Neuronal stem cell (in vitro differentiated cells): ENCODE results near the gene OTOP3.

Source experiments
- DNase-seq: peaks from one replicate; pipeline ENCODE4 v3.0.0-alpha.2; 2013; ENCODE audit warnings: low spot score
- H2AFZ ChIP-seq: one replicate; pipeline ENCODE4 v1.6.1; 2013; ENCODE audit warnings: mild to moderate bottlenecking, low read length, inconsistent platforms
- H2AK5ac ChIP-seq: 2 replicates; pipeline ENCODE4 v1.6.1; 2013; ENCODE audit warnings: low read depth, mild to moderate bottlenecking, inconsistent platforms, low read length, moderate library complexity, mixed read lengths
- H2BK120ac ChIP-seq: 2 replicates; pipeline ENCODE4 v1.6.1; 2013; ENCODE audit warnings: low read depth, mild to moderate bottlenecking, inconsistent platforms, low read length, moderate library complexity, mixed read lengths
- H2BK12ac ChIP-seq: one replicate; pipeline ENCODE4 v1.6.1; 2013; ENCODE audit warnings: low read length, inconsistent platforms
- H2BK15ac ChIP-seq: 2 replicates; pipeline ENCODE4 v1.6.1; 2013; ENCODE audit warnings: mild to moderate bottlenecking, low read length, inconsistent platforms, mixed read lengths
- H2BK5ac ChIP-seq: one replicate; pipeline ENCODE4 v1.6.1; 2013; ENCODE audit warnings: inconsistent platforms, mild to moderate bottlenecking, low read length, moderate library complexity
- H3K14ac ChIP-seq: one replicate; pipeline ENCODE4 v1.6.1; 2013; ENCODE audit warnings: low read length, inconsistent platforms
- H3K18ac ChIP-seq: 2 replicates; pipeline ENCODE4 v1.6.1; 2013; ENCODE audit warnings: low read length, inconsistent platforms
- H3K23ac ChIP-seq: 2 replicates; pipeline ENCODE4 v1.6.1; 2013; ENCODE audit warnings: low read depth, mild to moderate bottlenecking, mixed read lengths, low read length, inconsistent platforms; ENCODE audit not compliant: poor library complexity
- H3K27ac ChIP-seq: replicated peaks from 3 replicates; pipeline ENCODE4 v1.5.1; 2013; ENCODE audit warnings: low read length, inconsistent platforms
- H3K27me3 ChIP-seq, 3 experiments: 2 replicates each; pipeline ENCODE4 v1.6.1; 2013; ENCODE audit warnings: low read length in 3 of 3, mild to moderate bottlenecking in 2 of 3, inconsistent platforms in 1 of 3, low read depth in 1 of 3, mixed read lengths in 1 of 3, moderate library complexity in 1 of 3; ENCODE audit not compliant: control insufficient read depth in 3 of 3, insufficient read depth in 3 of 3
- H3K36me3 ChIP-seq, 2 donors: replicated peaks in 1 of 2; 2 replicates each; pipeline ENCODE4 v1.6.1; 2013; ENCODE audit warnings: low read length in 2 of 2; ENCODE audit not compliant: control insufficient read depth in 2 of 2, insufficient read depth in 2 of 2
- H3K4ac ChIP-seq: 2 replicates; pipeline ENCODE4 v1.6.1; 2013; ENCODE audit warnings: inconsistent platforms, mild to moderate bottlenecking, low read length, moderate library complexity
- H3K4me1 ChIP-seq, 2 donors: 1 replicate in 1 of 2; 2 replicates in 1 of 2; pipeline ENCODE4 v1.6.1; 2013; ENCODE audit warnings: low read length in 2 of 2, low read depth in 1 of 2; ENCODE audit not compliant: control insufficient read depth in 2 of 2, insufficient read depth in 1 of 2
- H3K4me2 ChIP-seq: one replicate; pipeline ENCODE4 v1.6.1; 2013; ENCODE audit warnings: mild to moderate bottlenecking, low read length, inconsistent platforms; ENCODE audit not compliant: insufficient read depth, poor library complexity, severe bottlenecking
- H3K4me3 ChIP-seq, 2 donors: 2 replicates each; pipeline ENCODE4 v1.5.1; 2013; ENCODE audit warnings: low read length in 2 of 2, mild to moderate bottlenecking in 2 of 2, inconsistent platforms in 1 of 2, moderate library complexity in 1 of 2
- H3K79me1 ChIP-seq: one replicate; pipeline ENCODE4 v1.6.1; 2013; ENCODE audit warnings: low read depth, mild to moderate bottlenecking, inconsistent platforms, low read length, moderate library complexity
- H3K9ac ChIP-seq: one replicate; pipeline ENCODE4 v1.6.1; 2013; ENCODE audit warnings: mild to moderate bottlenecking, low read depth, low read length, inconsistent platforms; ENCODE audit not compliant: poor library complexity
- H3K9me3 ChIP-seq, 2 donors: replicated peaks in 1 of 2; 2 replicates each; pipeline versions ENCODE3 to v1.6.1; 2013; ENCODE audit warnings: low read length in 2 of 2, mild to moderate bottlenecking in 2 of 2, inconsistent platforms in 1 of 2, low read depth in 1 of 2, mixed read lengths in 1 of 2, moderate library complexity in 1 of 2; ENCODE audit not compliant: control insufficient read depth in 2 of 2, insufficient read depth in 1 of 2
- H4K8ac ChIP-seq: one replicate; pipeline ENCODE4 v1.6.1; 2013; ENCODE audit warnings: low read depth, mild to moderate bottlenecking, inconsistent platforms, low read length, moderate library complexity
- H4K91ac ChIP-seq: one replicate; pipeline ENCODE4 v1.6.1; 2013; ENCODE audit warnings: low read length, low read depth, mild to moderate bottlenecking, inconsistent platforms; ENCODE audit not compliant: poor library complexity
- WGBS, 2 donors: extraction: QIAGEN DNeasy Blood & Tissue Kit; methylation state at CpG; one replicate each; pipeline ENCODE4 v1.1.7; 2013; ENCODE audit warnings: missing lambda C conversion rate in 2 of 2, mixed read lengths in 1 of 2; ENCODE audit not compliant: insufficient read length in 2 of 2, insufficient replicate concordance in 1 of 2; ENCODE audit errors: extremely low coverage in 2 of 2; 5-methylcytosine and 5-hydroxymethylcytosine counted together

OTOP3 gene

DNA sequence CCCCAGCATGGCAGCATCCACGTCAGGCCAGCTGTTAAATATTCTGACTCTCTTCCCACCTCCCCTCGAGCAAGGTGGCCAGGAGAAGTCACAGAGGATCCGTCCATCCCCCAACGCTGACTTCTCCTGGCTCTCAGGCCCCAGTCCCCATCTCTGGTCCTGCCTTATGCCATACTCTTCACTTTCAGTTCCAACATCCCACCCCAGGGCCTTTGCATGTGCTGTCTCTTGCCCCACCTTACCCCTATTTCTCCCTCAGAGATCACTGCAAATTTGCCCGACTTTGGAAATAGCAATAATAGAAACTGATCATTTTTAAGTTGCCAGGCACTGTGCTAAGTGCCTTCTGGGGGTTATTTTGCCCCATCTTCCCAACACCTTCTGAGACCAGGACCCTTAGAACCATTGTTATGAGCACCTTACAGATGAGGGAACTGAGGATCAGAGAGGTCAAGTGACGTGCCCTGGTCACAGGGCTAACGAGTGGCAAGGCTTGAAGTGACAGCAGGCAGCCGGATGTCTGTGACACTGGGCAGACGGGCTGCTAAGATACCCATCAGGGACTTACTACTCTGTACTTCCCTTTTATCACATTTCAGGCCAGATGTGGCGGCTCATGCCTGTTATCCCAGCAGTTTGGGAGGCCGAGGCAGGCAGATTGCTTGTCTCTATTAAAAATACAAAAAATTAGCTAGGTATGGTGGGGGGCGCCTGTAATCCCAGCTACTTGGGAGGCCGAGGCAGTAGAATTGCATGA lies 19.1 kb downstream of the OTOP3 start:
- no peak overlapping the region for H3K27ac ChIP-seq
- H3K27me3 ChIP-seq: peaks cover 0 to 56% (median 10%) of the 10 kb centered on the region in 3 experiments
- no peak overlapping the region for H3K14ac ChIP-seq
- no peak overlapping the region for H3K9ac ChIP-seq
- H2BK120ac ChIP-seq: no peak overlapping the region
- no peak overlapping the region for H4K8ac ChIP-seq
- no peak overlapping the region for H3K18ac ChIP-seq
- no peak overlapping the region for H2AK5ac ChIP-seq
- no peaks in the 10 kb centered on the region for H3K36me3 ChIP-seq
- peaks cover 0 to 1% of the 10 kb centered on the region in 2 donors for H3K9me3 ChIP-seq
- H3K23ac ChIP-seq: no peak overlapping the region
- H4K91ac ChIP-seq: no peak overlapping the region
- H2BK5ac ChIP-seq: no peak overlapping the region
- H2BK12ac ChIP-seq: no peak overlapping the region
- H2AFZ ChIP-seq: no peak overlapping the region
- no peak overlapping the region for H3K4me3 ChIP-seq
- H2BK15ac ChIP-seq: no peak overlapping the region
- no peaks in the 10 kb centered on the region for H3K79me1 ChIP-seq
- no peak overlapping the region for H3K4me2 ChIP-seq
- WGBS, 2 donors: no CpG with 5 or more reads among the region's 13 CpGs
- H3K4me1 ChIP-seq: no peaks in the 10 kb centered on the region
- H3K4ac ChIP-seq: no peak overlapping the region
- DNase-seq: no peak

- Histone ChIP-seq H2BK12ac (no peak overlapping the region), H3K9me3 (peaks cover 0 to 1% of the 10 kb centered on the region in 2 donors), H2AK5ac (no peak overlapping the region), H2AFZ (no peak overlapping the region), H2BK5ac (no peak overlapping the region), H3K9ac (no peak overlapping the region), H3K79me1 (no peaks in the 10 kb centered on the region), H4K91ac (no peak overlapping the region), H3K14ac (no peak overlapping the region), H3K4me1 (no peaks in the 10 kb centered on the region), H3K4me3 (no peak overlapping the region), H3K23ac (peak overlapping the region; percentile 48), H3K18ac (no peak overlapping the region), H2BK15ac (no peak overlapping the region), H2BK120ac (no peak overlapping the region), H3K27me3 (peaks cover 0 to 54% (median 11%) of the 10 kb centered on the region in 3 experiments), H3K36me3 (no peaks in the 10 kb centered on the region), H3K4ac (no peak overlapping the region), H3K4me2 (no peak overlapping the region), H4K8ac (no peak overlapping the region), H3K27ac (no peak overlapping the region)
- no CpG with 5 or more reads among the region's 4 CpGs for WGBS, 2 donors
- DNase-seq: no peak
These were observed 20.4 kb downstream of the OTOP3 start for GRCh38 chr17:74956093-74956492.

- no peak overlapping the region for H4K91ac ChIP-seq
- H3K4me3 ChIP-seq: no peak overlapping the region
- peak overlapping the region; percentile 66 for H3K4ac ChIP-seq
- peak overlapping the region; percentile 46 for H2BK12ac ChIP-seq
- H3K27me3 ChIP-seq: peaks cover 0 to 49% (median 11%) of the 10 kb centered on the region in 3 experiments
- no peak overlapping the region for H3K27ac ChIP-seq
- no peaks in the 10 kb centered on the region for H3K79me1 ChIP-seq
- H3K9me3 ChIP-seq: peaks cover 0 to 1% of the 10 kb centered on the region in 2 donors
- peak overlapping the region; percentile 76 for H3K14ac ChIP-seq
- peak overlapping the region; percentile 62 for H2BK15ac ChIP-seq
- no peaks in the 10 kb centered on the region for H3K4me1 ChIP-seq
- H4K8ac ChIP-seq: peak overlapping the region; percentile 76
- H3K18ac ChIP-seq: peak overlapping the region; percentile 59
- WGBS, 2 donors: no CpG with 5 or more reads among the region's 33 CpGs
- no peaks in the 10 kb centered on the region for H3K36me3 ChIP-seq
- no peak overlapping the region for H2BK120ac ChIP-seq
- no peak overlapping the region for H3K9ac ChIP-seq
- H2BK5ac ChIP-seq: no peak overlapping the region
- H2AFZ ChIP-seq: peak overlapping the region; percentile 63
- DNase-seq: peak; percentile 69
- H2AK5ac ChIP-seq: peak overlapping the region; percentile 98
- no peak overlapping the region for H3K4me2 ChIP-seq
- H3K23ac ChIP-seq: peak overlapping the region; percentile 92
These were observed 22.4 kb downstream of the OTOP3 start for GRCh38 chr17:74957935-74958740.
